ENCODE results near the gene GRIA1. TPM values are rescaled to one million over a fixed set of nuclear protein-coding genes. Genes with fewer than 3 reads are reported as not detected.

The GRIA1 gene
- total and polyA plus RNA-seq, 2 donors (not counting 1 experiment from before 2014, with no cell fraction given), result not detected

DNA sequence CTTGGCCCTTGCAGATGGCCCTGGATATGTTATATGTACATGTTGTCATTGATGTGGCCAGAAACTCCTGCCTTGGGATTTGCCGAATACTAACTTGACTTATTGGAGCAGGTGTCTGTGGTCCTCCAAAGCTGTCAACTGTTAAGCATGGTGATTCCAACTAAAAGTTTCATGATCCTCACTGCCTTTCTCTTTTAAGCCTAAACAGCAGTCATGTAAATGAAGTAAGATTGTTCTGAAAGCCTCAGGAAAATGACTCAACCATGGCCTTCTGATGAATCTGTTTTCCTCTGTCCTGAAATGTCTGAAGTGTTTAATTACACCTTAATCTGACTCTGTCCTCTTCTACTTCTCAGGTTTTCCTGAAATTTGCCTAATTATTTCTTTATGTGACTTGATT, 303.2 kb downstream of the GRIA1 start:
- Histone ChIP-seq H3K4me1 (ENCODE audit: control insufficient read depth in 2 of 2, insufficient read depth in 2 of 2, low read length in 2 of 2) (no peaks in the 10 kb centered on the region), H3K9me3 (ENCODE audit: control extremely low read depth in 1 of 3, control insufficient read depth in 2 of 3, insufficient read depth in 1 of 3, low read length in 2 of 3) (no peaks in the 10 kb centered on the region), H3K9ac (ENCODE audit: low read length) (no peak overlapping the region), H3K4me2 (replicated peaks; ENCODE audit: low read depth, low read length, poor library complexity, severe bottlenecking) (no peak overlapping the region), H3K36me3 (replicated peaks in 1 of 2; ENCODE audit: control extremely low read depth in 1 of 2, control insufficient read depth in 1 of 2, extremely low read depth in 1 of 2, insufficient read depth in 2 of 2, low read length in 1 of 2) (no peaks in the 10 kb centered on the region), H2AFZ (ENCODE audit: insufficient read depth, low read depth, low read length, poor library complexity, severe bottlenecking) (no peak overlapping the region), H3K4me3 (ENCODE audit: control extremely low read depth in 1 of 5, extremely low read depth in 1 of 5, insufficient read depth in 1 of 5, low read depth in 2 of 5, low read length in 4 of 5) (no peak overlapping the region), H3K79me2 (ENCODE audit: control insufficient read depth, insufficient read depth, low read length) (no peaks in the 10 kb centered on the region), H3K27me3 (replicated peaks in 1 of 4; ENCODE audit: control extremely low read depth in 1 of 4, control insufficient read depth in 3 of 4, insufficient read depth in 4 of 4, low read length in 3 of 4) (no peaks in the 10 kb centered on the region), H3K27ac (ENCODE audit: low read length in 2 of 2) (no peak overlapping the region), H4K20me1 (ENCODE audit: control insufficient read depth, insufficient read depth, low read length, poor library complexity, severe bottlenecking) (no peaks in the 10 kb centered on the region)
- intact Hi-C loops (cut with micrococcal nuclease), result no loop called here
- 100% methylated on average over 1 of the region's 1 CpG for WGBS (ENCODE audit: insufficient coverage)
- ChIA-PET POLR2A (no interaction called here), CTCF (no interaction called here)
- TF ChIP-seq, protein P1, sequence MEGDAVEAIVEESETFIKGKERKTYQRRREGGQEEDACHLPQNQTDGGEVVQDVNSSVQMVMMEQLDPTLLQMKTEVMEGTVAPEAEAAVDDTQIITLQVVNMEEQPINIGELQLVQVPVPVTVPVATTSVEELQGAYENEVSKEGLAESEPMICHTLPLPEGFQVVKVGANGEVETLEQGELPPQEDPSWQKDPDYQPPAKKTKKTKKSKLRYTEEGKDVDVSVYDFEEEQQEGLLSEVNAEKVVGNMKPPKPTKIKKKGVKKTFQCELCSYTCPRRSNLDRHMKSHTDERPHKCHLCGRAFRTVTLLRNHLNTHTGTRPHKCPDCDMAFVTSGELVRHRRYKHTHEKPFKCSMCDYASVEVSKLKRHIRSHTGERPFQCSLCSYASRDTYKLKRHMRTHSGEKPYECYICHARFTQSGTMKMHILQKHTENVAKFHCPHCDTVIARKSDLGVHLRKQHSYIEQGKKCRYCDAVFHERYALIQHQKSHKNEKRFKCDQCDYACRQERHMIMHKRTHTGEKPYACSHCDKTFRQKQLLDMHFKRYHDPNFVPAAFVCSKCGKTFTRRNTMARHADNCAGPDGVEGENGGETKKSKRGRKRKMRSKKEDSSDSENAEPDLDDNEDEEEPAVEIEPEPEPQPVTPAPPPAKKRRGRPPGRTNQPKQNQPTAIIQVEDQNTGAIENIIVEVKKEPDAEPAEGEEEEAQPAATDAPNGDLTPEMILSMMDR (IDR thresholded peaks at IDR 0.05), result no peak
- no peak for TF ChIP-seq EZH2 (IDR thresholded peaks at IDR 0.05; ENCODE audit: borderline replicate concordance, insufficient read depth, low read depth, low read length, poor library complexity, severe bottlenecking)
- H3K4me1 Mint-ChIP-seq, result no peaks in the 10 kb centered on the region
- ATAC-seq (ENCODE audit: low read depth) (no peak), DNase-seq (no peak)
- no peak overlapping the region for H3K27ac Mint-ChIP-seq
- H3K4me3 Mint-ChIP-seq, result no peak overlapping the region
- H3K27me3 Mint-ChIP-seq, result no peaks in the 10 kb centered on the region
- H3K9me3 Mint-ChIP-seq (ENCODE audit: insufficient read depth), result no peaks in the 10 kb centered on the region

GRCh38 chr5:153794327-153794726, 303.9 kb downstream of the GRIA1 start:
- Histone ChIP-seq H3K36me3 (replicated peaks in 1 of 2; ENCODE audit: control extremely low read depth in 1 of 2, control insufficient read depth in 1 of 2, extremely low read depth in 1 of 2, insufficient read depth in 2 of 2, low read length in 1 of 2) (no peaks in the 10 kb centered on the region), H3K27me3 (replicated peaks in 1 of 4; ENCODE audit: control extremely low read depth in 1 of 4, control insufficient read depth in 3 of 4, insufficient read depth in 4 of 4, low read length in 3 of 4) (no peaks in the 10 kb centered on the region), H3K4me1 (ENCODE audit: control insufficient read depth in 2 of 2, insufficient read depth in 2 of 2, low read length in 2 of 2) (no peaks in the 10 kb centered on the region), H3K4me2 (replicated peaks; ENCODE audit: low read depth, low read length, poor library complexity, severe bottlenecking) (no peak overlapping the region), H4K20me1 (ENCODE audit: control insufficient read depth, insufficient read depth, low read length, poor library complexity, severe bottlenecking) (no peaks in the 10 kb centered on the region), H3K79me2 (ENCODE audit: control insufficient read depth, insufficient read depth, low read length) (no peaks in the 10 kb centered on the region), H3K27ac (ENCODE audit: low read length in 2 of 2) (no peak overlapping the region), H2AFZ (ENCODE audit: insufficient read depth, low read depth, low read length, poor library complexity, severe bottlenecking) (no peak overlapping the region), H3K9me3 (ENCODE audit: control extremely low read depth in 1 of 3, control insufficient read depth in 2 of 3, insufficient read depth in 1 of 3, low read length in 2 of 3) (no peaks in the 10 kb centered on the region), H3K4me3 (ENCODE audit: control extremely low read depth in 1 of 5, extremely low read depth in 1 of 5, insufficient read depth in 1 of 5, low read depth in 2 of 5, low read length in 4 of 5) (no peak overlapping the region), H3K9ac (ENCODE audit: low read length) (no peak overlapping the region)
- DNase-seq (no peak), ATAC-seq (ENCODE audit: low read depth) (no peak)
- no peak overlapping the region for H3K4me3 Mint-ChIP-seq
- intact Hi-C loops (cut with micrococcal nuclease), result no loop called here
- H3K27me3 Mint-ChIP-seq, result no peaks in the 10 kb centered on the region
- ChIA-PET CTCF (no interaction called here), POLR2A (no interaction called here)
- no peaks in the 10 kb centered on the region for H3K9me3 Mint-ChIP-seq (ENCODE audit: insufficient read depth)
- WGBS (ENCODE audit: insufficient coverage), result 91% methylated on average over 8 of the region's 10 CpGs
- TF ChIP-seq EZH2 (IDR thresholded peaks at IDR 0.05; ENCODE audit: borderline replicate concordance, insufficient read depth, low read depth, low read length, poor library complexity, severe bottlenecking), result no peak
- TF ChIP-seq, protein P1 (IDR thresholded peaks at IDR 0.05), result no peak
- H3K27ac Mint-ChIP-seq, result no peak overlapping the region
- H3K4me1 Mint-ChIP-seq, result no peaks in the 10 kb centered on the region

All from B cell (primary cell).